Measurements from ENCODE around the gene CFAP43. TPM values are rescaled to one million over a fixed set of nuclear protein-coding genes. Genes with fewer than 3 reads are reported as not detected.
A peak's percentile ranks its signal among the peaks of the same experiment; 100 is the strongest.

CFAP43 gene
- total and polyA plus RNA-seq, 4 donors = 0.10 to 0.33 (median 0.15) TPM

GRCh38 chr10:104080762-104081161 is 151.4 kb downstream of the CFAP43 start:
- no peaks in the 10 kb centered on the region for H3K36me3 ChIP-seq (ENCODE audit: control insufficient read depth in 4 of 4, insufficient read depth in 3 of 4, low read depth in 1 of 4, low read length in 3 of 4)
- no peaks in the 10 kb centered on the region for H3K9me3 ChIP-seq (ENCODE audit: control insufficient read depth in 4 of 4, low read length in 3 of 4)
- no peak overlapping the region for H3K4me3 ChIP-seq (ENCODE audit: low read depth in 1 of 3, low read length in 3 of 3)
- no peaks in the 10 kb centered on the region for H3K27me3 ChIP-seq (ENCODE audit: control insufficient read depth in 4 of 4, insufficient read depth in 4 of 4, low read length in 3 of 4)
- H3K9ac ChIP-seq (ENCODE audit: low read depth in 1 of 2, low read length in 2 of 2) = no peak overlapping the region
- H3K27ac ChIP-seq (ENCODE audit: low read depth in 1 of 2, low read length in 2 of 2) = no peak overlapping the region
- TF ChIP-seq CTCF (IDR thresholded peaks at IDR 0.05; ENCODE audit: low read depth, low read length, missing input control) (peak; percentile 30), YY1 (IDR thresholded peaks at IDR 0.05) (no peak), RAD21 (IDR thresholded peaks at IDR 0.05) (peak; percentile 55 to 75)
- no peaks in the 10 kb centered on the region for H3K4me1 ChIP-seq (ENCODE audit: control insufficient read depth in 4 of 4, insufficient read depth in 4 of 4, low read length in 3 of 4)
- 32% methylated on average over 1 of the region's 1 CpG for WGBS
- DNase-seq (ENCODE audit: low spot score) = no peak

Small RNA genes lying within 50 kb of the gene (small RNA-seq; reads per million reads assigned to genes)
- gene MIR4482 (0.20 reads per million), gene MIR609 (not detected)

Other genes starting within 250 kb of the CFAP43 start
- gene COL17A1, start 146.5 kb downstream of the CFAP43 start, total RNA-seq = 1 to 10 TPM in 1 of 2 donors, not detected in 1; 1.7 TPM
- under 1 TPM in 1 of 2 donors, not detected in 1; 0.05 TPM for gene COL17A1, start 146.5 kb downstream of the CFAP43 start, polyA plus RNA-seq
- 1 to 10 TPM; 1.7 to 5.5 TPM for gene SFR1, start 110.2 kb downstream of the CFAP43 start, total RNA-seq
- gene SFR1, start 110.2 kb downstream of the CFAP43 start, polyA plus RNA-seq = 1 to 10 TPM in 1 of 2 donors, under 1 TPM in 1; 0.83 to 1.5 TPM
- gene GSTO1, start 22.5 kb upstream of the CFAP43 start, total RNA-seq = 100 to 1,000 TPM; 137 to 156 TPM
- 100 to 1,000 TPM; 266 to 349 TPM for gene GSTO1, start 22.5 kb upstream of the CFAP43 start, polyA plus RNA-seq
- 1 to 10 TPM; 1.0 to 4.6 TPM for gene GSTO2, start 36.8 kb upstream of the CFAP43 start, total RNA-seq
- 1 to 10 TPM; 1.6 to 1.8 TPM for gene GSTO2, start 36.8 kb upstream of the CFAP43 start, polyA plus RNA-seq
- 1 to 10 TPM; 7.7 to 7.9 TPM for gene ITPRIP, start 106.1 kb upstream of the CFAP43 start, total RNA-seq
- gene ITPRIP, start 106.1 kb upstream of the CFAP43 start, polyA plus RNA-seq = 1 to 10 TPM; 3.5 to 4.2 TPM
- under 1 TPM; 0.08 to 0.09 TPM for gene CFAP58, start 121.5 kb upstream of the CFAP43 start, total RNA-seq
- gene CFAP58, start 121.5 kb upstream of the CFAP43 start, polyA plus RNA-seq = under 1 TPM in 1 of 2 donors, not detected in 1; 0.01 TPM

Measured in liver (tissue), 10 donors.